HEK293 (cell line): Measurements from ENCODE around the gene HIPK4.
A peak's percentile ranks its signal among the peaks of the same experiment; 100 is the strongest.

ENCODE experiments used
- GLIS1 ChIP-seq: fragments of 450-650 bp; formaldehyde crosslinking; IDR thresholded peaks from 2 replicates; pipeline ENCODE4 v1.5.1; 2016; ENCODE audit warnings: missing biosample characterization, missing genetic modification characterization
- GLIS2 ChIP-seq: fragments of 450-650 bp; formaldehyde crosslinking; IDR thresholded peaks from 2 replicates; pipeline ENCODE4 v1.5.1; 2016; ENCODE audit warnings: missing biosample characterization, missing genetic modification characterization
- YY2 ChIP-seq: fragments of 450-650 bp; formaldehyde crosslinking; IDR thresholded peaks from 2 replicates; pipeline ENCODE4 v1.5.1; 2016; ENCODE audit warnings: missing biosample characterization, missing genetic modification characterization
- ZBTB21 ChIP-seq: fragments of 450-650 bp; formaldehyde crosslinking; IDR thresholded peaks from 2 replicates; pipeline ENCODE4 v1.5.1; 2017; ENCODE audit warnings: missing biosample characterization, missing genetic modification characterization
- ZBTB48 ChIP-seq: fragments of 450-650 bp; formaldehyde crosslinking; IDR thresholded peaks from 2 replicates; pipeline ENCODE4 v1.5.1; 2016; ENCODE audit warnings: missing biosample characterization, missing genetic modification characterization
- ZNF10 ChIP-seq: fragments of 450-650 bp; formaldehyde crosslinking; IDR thresholded peaks from 2 replicates; pipeline ENCODE4 v1.5.1; 2017; ENCODE audit warnings: missing biosample characterization, missing genetic modification characterization
- ZNF133 ChIP-seq: fragments of 450-650 bp; formaldehyde crosslinking; IDR thresholded peaks from 2 replicates; pipeline ENCODE4 v1.5.1; 2016; ENCODE audit warnings: missing biosample characterization, missing genetic modification characterization
- ZNF16 ChIP-seq: fragments of 450-650 bp; formaldehyde crosslinking; IDR thresholded peaks from 2 replicates; pipeline ENCODE4 v1.5.1; 2016; ENCODE audit warnings: low read depth, missing biosample characterization, missing genetic modification characterization
- ZNF239 ChIP-seq: fragments of 450-650 bp; formaldehyde crosslinking; IDR thresholded peaks from 2 replicates; pipeline ENCODE4 v1.5.1; 2016; ENCODE audit warnings: missing biosample characterization, missing genetic modification characterization
- ZNF302 ChIP-seq: fragments of 450-650 bp; formaldehyde crosslinking; IDR thresholded peaks from 2 replicates; pipeline ENCODE4 v1.5.1; 2016; ENCODE audit warnings: missing biosample characterization, missing genetic modification characterization, low read depth
- ZNF324 ChIP-seq: fragments of 450-650 bp; formaldehyde crosslinking; IDR thresholded peaks from 2 replicates; pipeline ENCODE4 v1.5.1; 2016; ENCODE audit warnings: missing biosample characterization, missing genetic modification characterization
- ZNF394 ChIP-seq: fragments of 450-650 bp; formaldehyde crosslinking; IDR thresholded peaks from 2 replicates; pipeline ENCODE4 v1.5.1; 2016; ENCODE audit warnings: missing biosample characterization, missing genetic modification characterization, mild to moderate bottlenecking, moderate library complexity, borderline replicate concordance
- ZNF510 ChIP-seq: fragments of 450-650 bp; formaldehyde crosslinking; IDR thresholded peaks from 2 replicates; pipeline ENCODE4 v1.5.1; 2018; ENCODE audit warnings: mild to moderate bottlenecking, missing genetic modification characterization, missing biosample characterization; ENCODE audit not compliant: insufficient replicate concordance
- ZNF521 ChIP-seq: fragments of 450-650 bp; formaldehyde crosslinking; IDR thresholded peaks from 2 replicates; pipeline ENCODE4 v1.5.1; 2017; ENCODE audit warnings: missing biosample characterization, mild to moderate bottlenecking, missing genetic modification characterization
- ZNF777 ChIP-seq: fragments of 450-650 bp; formaldehyde crosslinking; IDR thresholded peaks from 2 replicates; pipeline ENCODE4 v1.5.1; 2017; ENCODE audit warnings: missing biosample characterization, missing genetic modification characterization, borderline replicate concordance
- TF ChIP-seq, protein P1 (sequence below): fragments of 450-650 bp; formaldehyde crosslinking; IDR thresholded peaks from 2 replicates; pipeline ENCODE4 v1.5.1; 2016; ENCODE audit warnings: missing biosample characterization, missing genetic modification characterization
- TF ChIP-seq, protein P2 (sequence below): fragments of 450-650 bp; formaldehyde crosslinking; IDR thresholded peaks from 2 replicates; pipeline ENCODE4 v1.5.1; 2016; ENCODE audit warnings: missing biosample characterization, missing genetic modification characterization, low read depth
- TF ChIP-seq, protein P3 (sequence below): fragments of 450-650 bp; formaldehyde crosslinking; optimal IDR thresholded peaks from 2 replicates; pipeline ENCODE3; 2016; ENCODE audit warnings: missing biosample characterization, mild to moderate bottlenecking, missing genetic modification characterization
- TF ChIP-seq, protein P4 (sequence below): fragments of 450-650 bp; formaldehyde crosslinking; IDR thresholded peaks from 2 replicates; pipeline ENCODE4 v1.5.1; 2016; ENCODE audit warnings: missing biosample characterization, missing genetic modification characterization
- TF ChIP-seq, protein P5 (sequence below): fragments of 450-650 bp; formaldehyde crosslinking; IDR thresholded peaks from 2 replicates; pipeline ENCODE4 v1.5.1; 2016; ENCODE audit warnings: missing biosample characterization, missing genetic modification characterization, borderline replicate concordance
- TF ChIP-seq, protein P6 (sequence below): fragments of 450-650 bp; formaldehyde crosslinking; IDR thresholded peaks from 2 replicates; pipeline ENCODE4 v1.5.1; 2016; ENCODE audit warnings: missing biosample characterization, missing genetic modification characterization
- TF ChIP-seq, protein P7 (sequence below): fragments of 450-650 bp; formaldehyde crosslinking; IDR thresholded peaks from 2 replicates; pipeline ENCODE4 v1.5.1; 2017; ENCODE audit warnings: missing biosample characterization, mild to moderate bottlenecking, missing genetic modification characterization, moderate library complexity
- TF ChIP-seq, protein P8 (sequence below): fragments of 450-650 bp; formaldehyde crosslinking; IDR thresholded peaks from 2 replicates; pipeline ENCODE4 v1.5.1; 2016; ENCODE audit warnings: missing biosample characterization, missing genetic modification characterization

Gene HIPK4

DNA sequence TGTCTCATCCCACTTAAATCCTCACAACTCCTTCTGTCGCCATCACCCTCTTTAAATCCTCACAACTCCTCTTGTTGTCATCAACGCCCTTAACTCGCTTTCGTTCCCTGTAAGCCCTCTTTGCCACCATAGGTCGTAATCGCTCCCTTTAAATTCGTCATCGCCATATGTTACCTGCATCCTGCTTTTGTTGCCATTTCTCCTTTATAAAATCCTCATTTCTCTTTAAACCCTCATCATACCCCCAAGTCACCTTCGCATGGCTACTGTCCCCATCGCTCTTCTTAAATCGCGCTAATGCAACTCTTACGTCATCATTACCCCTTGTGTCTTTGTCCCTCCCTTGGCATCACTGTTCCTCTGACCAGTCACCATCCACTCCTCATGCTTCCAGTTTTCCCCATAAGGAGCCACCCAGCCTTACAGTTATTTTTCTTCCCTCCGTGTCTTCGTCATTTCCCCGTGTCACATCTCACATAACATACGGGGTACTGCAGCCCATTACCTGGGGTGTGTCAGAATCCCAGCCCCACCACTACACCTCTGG is 40.9 kb downstream of the HIPK4 start (continued):
- TF ChIP-seq ZNF324, result peak; percentile 95
- TF ChIP-seq ZNF777 (tag by site-specific recombination), result no peak
- peak; percentile 99 for TF ChIP-seq ZBTB21 (tag by site-specific recombination)
- TF ChIP-seq, protein P1, sequence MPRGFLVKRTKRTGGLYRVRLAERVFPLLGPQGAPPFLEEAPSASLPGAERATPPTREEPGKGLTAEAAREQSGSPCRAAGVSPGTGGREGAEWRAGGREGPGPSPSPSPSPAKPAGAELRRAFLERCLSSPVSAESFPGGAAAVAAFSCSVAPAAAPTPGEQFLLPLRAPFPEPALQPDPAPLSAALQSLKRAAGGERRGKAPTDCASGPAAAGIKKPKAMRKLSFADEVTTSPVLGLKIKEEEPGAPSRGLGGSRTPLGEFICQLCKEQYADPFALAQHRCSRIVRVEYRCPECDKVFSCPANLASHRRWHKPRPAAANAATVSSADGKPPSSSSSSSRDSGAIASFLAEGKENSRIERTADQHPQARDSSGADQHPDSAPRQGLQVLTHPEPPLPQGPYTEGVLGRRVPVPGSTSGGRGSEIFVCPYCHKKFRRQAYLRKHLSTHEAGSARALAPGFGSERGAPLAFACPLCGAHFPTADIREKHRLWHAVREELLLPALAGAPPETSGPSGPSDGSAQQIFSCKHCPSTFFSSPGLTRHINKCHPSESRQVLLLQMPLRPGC (tag by site-specific recombination), result no peak; the same call in 1 of the 2 replicates
- TF ChIP-seq GLIS2, result peak; percentile 45
- TF ChIP-seq, protein P2, sequence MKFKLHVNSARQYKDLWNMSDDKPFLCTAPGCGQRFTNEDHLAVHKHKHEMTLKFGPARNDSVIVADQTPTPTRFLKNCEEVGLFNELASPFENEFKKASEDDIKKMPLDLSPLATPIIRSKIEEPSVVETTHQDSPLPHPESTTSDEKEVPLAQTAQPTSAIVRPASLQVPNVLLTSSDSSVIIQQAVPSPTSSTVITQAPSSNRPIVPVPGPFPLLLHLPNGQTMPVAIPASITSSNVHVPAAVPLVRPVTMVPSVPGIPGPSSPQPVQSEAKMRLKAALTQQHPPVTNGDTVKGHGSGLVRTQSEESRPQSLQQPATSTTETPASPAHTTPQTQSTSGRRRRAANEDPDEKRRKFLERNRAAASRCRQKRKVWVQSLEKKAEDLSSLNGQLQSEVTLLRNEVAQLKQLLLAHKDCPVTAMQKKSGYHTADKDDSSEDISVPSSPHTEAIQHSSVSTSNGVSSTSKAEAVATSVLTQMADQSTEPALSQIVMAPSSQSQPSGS, result peak; percentile 100
- no peak for TF ChIP-seq ZNF133 (tag by site-specific recombination)
- TF ChIP-seq ZNF16 (tag by site-specific recombination), result no peak
- TF ChIP-seq, protein P3, sequence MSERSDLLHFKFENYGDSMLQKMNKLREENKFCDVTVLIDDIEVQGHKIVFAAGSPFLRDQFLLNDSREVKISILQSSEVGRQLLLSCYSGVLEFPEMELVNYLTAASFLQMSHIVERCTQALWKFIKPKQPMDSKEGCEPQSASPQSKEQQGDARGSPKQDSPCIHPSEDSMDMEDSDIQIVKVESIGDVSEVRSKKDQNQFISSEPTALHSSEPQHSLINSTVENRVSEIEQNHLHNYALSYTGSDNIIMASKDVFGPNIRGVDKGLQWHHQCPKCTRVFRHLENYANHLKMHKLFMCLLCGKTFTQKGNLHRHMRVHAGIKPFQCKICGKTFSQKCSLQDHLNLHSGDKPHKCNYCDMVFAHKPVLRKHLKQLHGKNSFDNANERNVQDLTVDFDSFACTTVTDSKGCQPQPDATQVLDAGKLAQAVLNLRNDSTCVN, result no peak
- peak; percentile 80 for TF ChIP-seq YY2
- TF ChIP-seq, protein P4, sequence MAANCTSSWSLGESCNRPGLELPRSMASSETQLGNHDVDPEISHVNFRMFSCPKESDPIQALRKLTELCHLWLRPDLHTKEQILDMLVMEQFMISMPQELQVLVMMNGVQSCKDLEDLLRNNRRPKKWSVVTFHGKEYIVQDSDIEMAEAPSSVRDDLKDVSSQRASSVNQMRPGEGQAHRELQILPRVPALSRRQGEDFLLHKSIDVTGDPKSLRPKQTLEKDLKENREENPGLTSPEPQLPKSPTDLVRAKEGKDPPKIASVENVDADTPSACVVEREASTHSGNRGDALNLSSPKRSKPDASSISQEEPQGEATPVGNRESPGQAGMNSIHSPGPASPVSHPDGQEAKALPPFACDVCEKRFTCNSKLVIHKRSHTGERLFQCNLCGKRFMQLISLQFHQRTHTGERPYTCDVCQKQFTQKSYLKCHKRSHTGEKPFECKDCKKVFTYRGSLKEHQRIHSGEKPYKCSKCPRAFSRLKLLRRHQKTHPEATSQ (tag by site-specific recombination), result no peak; the same call in 1 of the 2 replicates
- no peak; the same call in 1 of the 2 replicates for TF ChIP-seq ZNF10 (tag by site-specific recombination)
- TF ChIP-seq ZNF510, result no peak
- TF ChIP-seq ZNF521, result no peak
- no peak for TF ChIP-seq ZNF239 (tag by site-specific recombination)
- peak; percentile 89 for TF ChIP-seq GLIS1 (tag by site-specific recombination)
- TF ChIP-seq, protein P5, sequence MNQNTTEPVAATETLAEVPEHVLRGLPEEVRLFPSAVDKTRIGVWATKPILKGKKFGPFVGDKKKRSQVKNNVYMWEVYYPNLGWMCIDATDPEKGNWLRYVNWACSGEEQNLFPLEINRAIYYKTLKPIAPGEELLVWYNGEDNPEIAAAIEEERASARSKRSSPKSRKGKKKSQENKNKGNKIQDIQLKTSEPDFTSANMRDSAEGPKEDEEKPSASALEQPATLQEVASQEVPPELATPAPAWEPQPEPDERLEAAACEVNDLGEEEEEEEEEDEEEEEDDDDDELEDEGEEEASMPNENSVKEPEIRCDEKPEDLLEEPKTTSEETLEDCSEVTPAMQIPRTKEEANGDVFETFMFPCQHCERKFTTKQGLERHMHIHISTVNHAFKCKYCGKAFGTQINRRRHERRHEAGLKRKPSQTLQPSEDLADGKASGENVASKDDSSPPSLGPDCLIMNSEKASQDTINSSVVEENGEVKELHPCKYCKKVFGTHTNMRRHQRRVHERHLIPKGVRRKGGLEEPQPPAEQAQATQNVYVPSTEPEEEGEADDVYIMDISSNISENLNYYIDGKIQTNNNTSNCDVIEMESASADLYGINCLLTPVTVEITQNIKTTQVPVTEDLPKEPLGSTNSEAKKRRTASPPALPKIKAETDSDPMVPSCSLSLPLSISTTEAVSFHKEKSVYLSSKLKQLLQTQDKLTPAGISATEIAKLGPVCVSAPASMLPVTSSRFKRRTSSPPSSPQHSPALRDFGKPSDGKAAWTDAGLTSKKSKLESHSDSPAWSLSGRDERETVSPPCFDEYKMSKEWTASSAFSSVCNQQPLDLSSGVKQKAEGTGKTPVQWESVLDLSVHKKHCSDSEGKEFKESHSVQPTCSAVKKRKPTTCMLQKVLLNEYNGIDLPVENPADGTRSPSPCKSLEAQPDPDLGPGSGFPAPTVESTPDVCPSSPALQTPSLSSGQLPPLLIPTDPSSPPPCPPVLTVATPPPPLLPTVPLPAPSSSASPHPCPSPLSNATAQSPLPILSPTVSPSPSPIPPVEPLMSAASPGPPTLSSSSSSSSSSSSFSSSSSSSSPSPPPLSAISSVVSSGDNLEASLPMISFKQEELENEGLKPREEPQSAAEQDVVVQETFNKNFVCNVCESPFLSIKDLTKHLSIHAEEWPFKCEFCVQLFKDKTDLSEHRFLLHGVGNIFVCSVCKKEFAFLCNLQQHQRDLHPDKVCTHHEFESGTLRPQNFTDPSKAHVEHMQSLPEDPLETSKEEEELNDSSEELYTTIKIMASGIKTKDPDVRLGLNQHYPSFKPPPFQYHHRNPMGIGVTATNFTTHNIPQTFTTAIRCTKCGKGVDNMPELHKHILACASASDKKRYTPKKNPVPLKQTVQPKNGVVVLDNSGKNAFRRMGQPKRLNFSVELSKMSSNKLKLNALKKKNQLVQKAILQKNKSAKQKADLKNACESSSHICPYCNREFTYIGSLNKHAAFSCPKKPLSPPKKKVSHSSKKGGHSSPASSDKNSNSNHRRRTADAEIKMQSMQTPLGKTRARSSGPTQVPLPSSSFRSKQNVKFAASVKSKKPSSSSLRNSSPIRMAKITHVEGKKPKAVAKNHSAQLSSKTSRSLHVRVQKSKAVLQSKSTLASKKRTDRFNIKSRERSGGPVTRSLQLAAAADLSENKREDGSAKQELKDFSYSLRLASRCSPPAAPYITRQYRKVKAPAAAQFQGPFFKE (tag by site-specific recombination), result no peak
- TF ChIP-seq, protein P6, sequence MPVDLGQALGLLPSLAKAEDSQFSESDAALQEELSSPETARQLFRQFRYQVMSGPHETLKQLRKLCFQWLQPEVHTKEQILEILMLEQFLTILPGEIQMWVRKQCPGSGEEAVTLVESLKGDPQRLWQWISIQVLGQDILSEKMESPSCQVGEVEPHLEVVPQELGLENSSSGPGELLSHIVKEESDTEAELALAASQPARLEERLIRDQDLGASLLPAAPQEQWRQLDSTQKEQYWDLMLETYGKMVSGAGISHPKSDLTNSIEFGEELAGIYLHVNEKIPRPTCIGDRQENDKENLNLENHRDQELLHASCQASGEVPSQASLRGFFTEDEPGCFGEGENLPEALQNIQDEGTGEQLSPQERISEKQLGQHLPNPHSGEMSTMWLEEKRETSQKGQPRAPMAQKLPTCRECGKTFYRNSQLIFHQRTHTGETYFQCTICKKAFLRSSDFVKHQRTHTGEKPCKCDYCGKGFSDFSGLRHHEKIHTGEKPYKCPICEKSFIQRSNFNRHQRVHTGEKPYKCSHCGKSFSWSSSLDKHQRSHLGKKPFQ (tag by site-specific recombination), result no peak
- TF ChIP-seq, protein P7, sequence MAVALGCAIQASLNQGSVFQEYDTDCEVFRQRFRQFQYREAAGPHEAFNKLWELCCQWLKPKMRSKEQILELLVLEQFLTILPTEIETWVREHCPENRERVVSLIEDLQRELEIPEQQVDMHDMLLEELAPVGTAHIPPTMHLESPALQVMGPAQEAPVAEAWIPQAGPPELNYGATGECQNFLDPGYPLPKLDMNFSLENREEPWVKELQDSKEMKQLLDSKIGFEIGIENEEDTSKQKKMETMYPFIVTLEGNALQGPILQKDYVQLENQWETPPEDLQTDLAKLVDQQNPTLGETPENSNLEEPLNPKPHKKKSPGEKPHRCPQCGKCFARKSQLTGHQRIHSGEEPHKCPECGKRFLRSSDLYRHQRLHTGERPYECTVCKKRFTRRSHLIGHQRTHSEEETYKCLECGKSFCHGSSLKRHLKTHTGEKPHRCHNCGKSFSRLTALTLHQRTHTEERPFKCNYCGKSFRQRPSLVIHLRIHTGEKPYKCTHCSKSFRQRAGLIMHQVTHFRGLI, result no peak
- 0 out of 2 replicates have a peak, but pooled peaks have one; percentile 23 for TF ChIP-seq ZNF394 (tag by site-specific recombination)
- TF ChIP-seq, protein P8, sequence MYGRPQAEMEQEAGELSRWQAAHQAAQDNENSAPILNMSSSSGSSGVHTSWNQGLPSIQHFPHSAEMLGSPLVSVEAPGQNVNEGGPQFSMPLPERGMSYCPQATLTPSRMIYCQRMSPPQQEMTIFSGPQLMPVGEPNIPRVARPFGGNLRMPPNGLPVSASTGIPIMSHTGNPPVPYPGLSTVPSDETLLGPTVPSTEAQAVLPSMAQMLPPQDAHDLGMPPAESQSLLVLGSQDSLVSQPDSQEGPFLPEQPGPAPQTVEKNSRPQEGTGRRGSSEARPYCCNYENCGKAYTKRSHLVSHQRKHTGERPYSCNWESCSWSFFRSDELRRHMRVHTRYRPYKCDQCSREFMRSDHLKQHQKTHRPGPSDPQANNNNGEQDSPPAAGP (tag by site-specific recombination), result peak; percentile 94
- TF ChIP-seq ZBTB48 (tag by site-specific recombination), result peak; percentile 97
- TF ChIP-seq ZNF302, result no peak
